COR-L47 (cell line): ENCODE results near the gene TNFRSF4.
"Not testable (repeated sequence)": the region's sequence is repeated elsewhere in the genome, so short reads cannot be mapped to it uniquely, and the experiment has no call there.

Experiments
- DNase-seq: peaks from one replicate; lab custom pipeline; 2025; lab: John Stamatoyannopoulos, UW

The TNFRSF4 gene

DNA sequence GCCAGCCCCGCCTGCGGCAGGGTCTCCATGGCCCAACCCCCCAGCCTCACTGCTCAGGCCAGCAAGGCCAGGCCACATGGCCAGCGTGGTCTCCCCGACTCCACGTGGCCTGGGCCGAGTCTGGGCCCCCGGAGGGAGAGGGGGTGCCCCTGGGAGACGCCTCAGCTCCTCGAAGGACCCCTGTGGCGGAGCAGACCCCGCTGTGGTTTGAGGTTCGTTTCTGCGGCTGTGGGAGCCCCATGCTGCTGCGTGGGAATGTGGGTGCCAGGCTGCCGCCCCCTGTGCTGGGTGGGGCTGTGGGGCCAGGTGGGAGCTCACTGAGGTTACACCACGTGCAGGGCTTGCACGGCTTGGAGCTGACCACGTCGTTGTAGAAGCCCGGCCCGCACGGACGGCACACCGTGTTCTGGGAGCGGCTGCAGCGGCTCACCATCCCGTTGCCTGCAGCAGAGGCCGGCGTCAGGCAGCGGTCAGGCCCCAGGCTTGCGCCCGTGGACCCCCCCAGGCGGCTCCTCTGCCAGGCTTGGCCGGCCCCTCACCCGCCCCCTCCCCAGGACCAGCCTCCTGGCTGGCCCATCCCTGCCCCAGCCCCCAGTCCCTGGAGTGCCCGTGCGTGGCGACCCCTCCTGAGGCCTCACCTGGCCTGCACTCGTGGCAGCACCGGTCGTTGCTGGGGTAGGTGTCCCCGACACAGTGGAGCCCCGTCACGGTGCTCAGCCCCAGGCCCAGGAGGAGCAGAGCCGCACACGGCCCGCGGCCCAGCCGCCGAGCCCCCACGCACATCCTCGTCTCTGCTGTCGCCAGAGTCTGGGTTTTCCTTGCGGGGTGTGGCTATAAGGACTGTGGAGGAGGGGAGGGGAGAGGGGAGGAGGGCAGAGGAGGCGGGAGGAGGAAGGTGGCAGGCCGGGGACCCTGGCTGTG lies at the start of gene TNFRSF4:
TSS of gene TNFRSF4 (minus strand) at position 809 of the 921 bp plus-strand sequence. CDS start at position 783, 26 bp downstream.
- no peak for DNase-seq

GRCh38 chr1:1262758-1263157 lies 48.8 kb upstream of the TNFRSF4 start:
- no peak for DNase-seq

DNA sequence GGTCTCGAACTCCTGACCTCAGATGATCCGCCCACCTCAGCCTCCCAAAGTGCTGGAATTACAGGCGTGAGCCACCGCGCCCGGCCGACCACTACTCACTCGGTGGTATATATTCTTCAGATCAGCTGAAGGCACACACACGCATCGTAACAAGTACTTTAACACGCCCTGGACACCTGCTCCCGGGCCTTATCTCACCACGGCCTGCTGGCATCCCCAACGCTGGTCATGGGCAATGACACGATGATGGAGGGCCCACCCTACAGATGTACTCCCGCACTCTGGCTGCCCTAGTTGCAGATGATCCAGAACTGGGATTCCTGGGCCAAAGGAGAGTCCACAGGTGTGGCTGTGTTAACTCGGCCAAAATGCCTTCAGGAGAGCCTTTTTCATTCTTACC lies 48.1 kb upstream of the TNFRSF4 start:
- DNase-seq = no peak

GRCh38 chr1:1260843-1261560 lies 47.0 kb upstream of the TNFRSF4 start:
- DNase-seq = no peak

- DNase-seq = no peak
Measured at GRCh38 chr1:1259951-1260600, 46.1 kb upstream of the TNFRSF4 start.

DNA sequence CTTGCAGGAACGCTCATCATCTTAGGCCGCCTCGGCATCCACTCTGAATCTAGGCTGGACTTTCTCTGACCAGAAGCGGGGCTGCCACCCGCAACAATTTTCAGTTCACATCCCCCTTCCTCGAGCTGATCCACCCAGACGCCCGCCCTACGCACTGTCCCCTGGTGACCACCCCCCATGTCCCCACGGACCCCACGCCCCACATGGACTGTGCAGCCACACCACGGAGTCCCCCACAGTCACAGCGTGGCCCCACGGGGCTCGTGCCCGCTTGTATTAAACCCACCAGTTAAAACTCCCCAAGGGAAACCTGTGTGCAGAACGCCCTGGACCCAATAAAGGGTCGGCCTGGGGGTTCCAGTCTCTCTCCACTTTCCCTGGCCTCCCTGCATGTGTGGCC lies 45.6 kb upstream of the TNFRSF4 start:
- no peak for DNase-seq

DNA sequence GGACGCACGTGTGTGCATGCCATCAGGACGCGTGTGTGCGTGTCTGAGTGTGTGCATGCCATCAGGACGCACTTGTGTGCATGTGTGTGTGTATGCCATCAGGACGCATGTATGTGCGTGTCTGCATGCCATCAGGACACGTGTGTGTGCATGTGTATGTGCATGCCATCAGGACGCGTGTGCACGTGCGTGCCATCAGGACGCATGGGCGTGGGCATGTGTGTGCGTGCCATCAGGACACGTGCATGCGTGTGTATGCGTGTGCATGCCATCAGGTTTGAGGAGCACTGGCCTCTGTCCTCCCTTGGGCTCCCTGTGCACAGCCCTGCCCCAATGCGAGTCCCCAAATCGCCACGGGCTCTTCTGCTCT lies 45.2 kb upstream of the TNFRSF4 start:
- DNase-seq = no peak

- DNase-seq = no peak
Measured at GRCh38 chr1:1256956-1257871, 43.3 kb upstream of the TNFRSF4 start.

- no peak for DNase-seq
Measured at GRCh38 chr1:1255611-1256010, 41.7 kb upstream of the TNFRSF4 start.

DNA sequence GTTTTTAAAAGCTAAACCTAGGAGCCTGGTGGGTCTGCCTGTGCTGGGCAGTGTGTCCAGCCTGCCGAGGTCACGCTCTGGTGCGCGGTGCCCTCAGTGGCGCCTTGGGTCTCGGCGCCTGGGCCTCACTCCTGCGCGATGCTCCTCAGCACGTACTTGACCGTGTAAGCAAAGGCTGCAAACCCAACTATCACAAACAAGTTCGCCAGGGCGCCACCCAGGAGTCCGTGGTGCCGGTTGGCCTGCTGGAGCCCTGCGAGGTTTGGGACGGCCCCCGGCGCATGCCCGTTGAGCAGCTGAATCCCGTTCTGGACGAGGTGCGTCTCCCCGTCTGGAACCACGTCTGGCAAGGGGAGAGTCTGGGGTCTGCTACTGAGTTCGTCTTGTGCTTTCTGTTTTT lies 41.1 kb upstream of the TNFRSF4 start:
- DNase-seq = no peak

GRCh38 chr1:1254667-1254998 lies 40.7 kb upstream of the TNFRSF4 start:
- no peak for DNase-seq

GRCh38 chr1:1253972-1254666 lies 40.2 kb upstream of the TNFRSF4 start:
- no peak for DNase-seq

GRCh38 chr1:1253314-1253713 lies 39.4 kb upstream of the TNFRSF4 start:
- DNase-seq = no peak

DNA sequence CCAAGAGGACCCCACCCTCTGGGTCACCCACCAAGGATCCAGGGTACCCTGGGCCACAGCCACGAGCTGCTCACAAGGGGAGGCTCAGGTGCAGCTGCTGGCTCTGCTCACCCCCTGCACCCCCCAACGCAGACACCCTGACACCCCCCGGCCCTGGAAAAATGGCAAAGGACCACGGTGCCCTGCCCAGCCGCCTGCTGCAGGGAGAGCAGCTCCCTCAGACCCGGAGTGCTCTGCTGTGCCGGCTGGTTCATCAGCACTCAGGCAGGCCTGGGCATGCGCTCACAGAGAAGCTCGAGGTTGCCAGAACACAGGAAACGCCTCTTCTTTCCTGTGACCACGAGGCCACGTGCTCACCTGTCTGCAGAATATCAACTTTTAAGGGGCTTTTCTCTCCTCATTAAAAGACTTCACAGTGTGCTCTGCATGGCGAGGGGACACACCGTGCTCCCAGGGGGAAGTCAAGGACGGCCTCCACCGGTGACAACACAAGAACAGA lies 36.9 kb upstream of the TNFRSF4 start:
- DNase-seq = peak; percentile 36

DNA sequence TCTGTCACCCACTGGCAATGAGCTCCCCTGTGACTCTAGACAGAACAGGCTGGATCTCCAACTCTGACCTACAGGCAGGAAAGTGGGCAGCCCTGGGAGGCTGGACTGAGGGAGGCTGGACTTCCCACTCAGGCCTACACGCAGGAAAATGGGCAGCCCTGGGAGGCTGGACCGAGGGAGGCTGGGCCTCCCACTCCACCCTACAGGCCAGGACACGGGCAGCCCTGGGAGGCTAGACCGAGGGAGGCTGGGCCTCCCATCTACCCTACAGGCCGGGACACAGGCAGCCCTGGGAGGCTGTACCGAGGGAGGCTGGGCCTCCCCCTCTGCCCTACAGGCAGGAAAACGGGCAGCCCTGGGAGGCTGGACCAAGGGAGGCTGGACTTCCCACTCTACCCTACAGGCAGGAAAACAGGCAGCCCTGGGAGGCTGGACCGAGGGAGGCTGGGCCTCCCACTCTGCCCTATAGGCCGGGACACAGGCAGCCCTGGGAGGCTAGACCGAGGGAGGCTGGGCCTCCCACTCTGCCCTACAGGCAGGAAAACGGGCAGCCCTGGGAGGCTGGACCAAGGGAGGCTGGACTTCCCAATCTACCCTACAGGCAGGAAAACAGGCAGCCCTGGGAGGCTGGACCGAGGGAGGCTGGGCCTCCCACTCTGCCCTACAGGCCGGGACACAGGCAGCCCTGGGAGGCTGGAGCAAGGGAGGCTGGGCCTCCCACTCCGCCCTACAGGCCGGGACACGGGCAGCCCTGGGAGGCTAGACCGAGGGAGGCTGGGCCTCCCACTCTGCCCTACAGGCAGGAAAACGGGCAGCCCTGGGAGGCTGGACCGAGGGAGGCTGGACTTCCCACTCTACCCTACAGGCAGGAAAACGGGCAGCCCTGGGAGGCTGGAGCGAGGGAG lies 34.3 kb upstream of the TNFRSF4 start:
- not testable (repeated sequence) for DNase-seq

- no peak for DNase-seq
Measured at GRCh38 chr1:1247341-1247913, 33.5 kb upstream of the TNFRSF4 start.

- no peak for DNase-seq
Measured at GRCh38 chr1:1246577-1247340, 32.8 kb upstream of the TNFRSF4 start, which contains the start of gene C1QTNF12. Gene C1QTNF12, minus strand, starts transcription at chr1:1246722. Its CDS starts 32 bp downstream, at chr1:1246690.

DNA sequence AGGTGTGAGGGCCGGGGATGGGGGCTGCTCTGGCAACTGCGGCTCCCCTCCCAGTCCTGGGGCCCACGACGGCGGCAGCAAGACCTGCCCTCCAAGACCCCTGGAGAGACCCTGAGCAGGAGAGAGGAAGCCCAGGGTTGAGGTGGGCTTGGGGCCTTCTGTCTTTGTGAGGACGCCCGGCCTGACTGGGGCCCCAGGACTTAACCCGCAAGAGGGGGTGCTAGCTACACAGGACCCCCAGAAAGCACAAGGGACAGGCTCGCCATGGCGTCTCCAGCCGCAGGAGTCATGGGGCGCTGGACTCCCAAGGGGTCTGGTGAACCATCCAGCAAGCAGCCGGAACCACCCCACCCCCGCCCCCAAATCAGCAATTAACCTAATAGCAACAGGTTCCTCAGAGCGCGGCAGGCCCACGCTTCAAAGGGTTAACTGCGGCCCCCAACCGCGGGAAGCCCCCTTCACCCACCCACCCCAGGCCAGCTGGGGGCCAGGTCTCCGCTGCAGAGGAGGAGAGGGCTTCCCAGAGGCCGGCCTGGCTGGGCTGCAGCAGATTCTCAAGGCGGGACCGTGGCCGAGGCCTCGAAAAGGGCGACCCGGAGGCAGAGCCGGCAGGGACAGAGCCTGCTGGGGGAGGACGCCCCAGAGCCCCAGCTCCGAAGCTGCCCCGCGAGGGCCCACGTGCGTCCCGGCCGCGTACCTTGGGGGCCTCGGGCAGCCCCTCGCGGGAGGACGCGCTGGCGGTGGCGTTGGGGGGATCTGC lies 32.0 kb upstream of the TNFRSF4 start:
- DNase-seq = no peak
